Muscle of arm (tissue), 12 donors: ENCODE measurements around the gene HELZ2. TPM values are rescaled to one million over a fixed set of nuclear protein-coding genes. Genes with fewer than 3 reads are reported as not detected.

ENCODE experiments used
- DNase-seq: peaks from one replicate; pipeline ENCODE4 v3.0.0-alpha.2; 2013
- polyA plus RNA-seq, 12 donors: library from polyadenylated mRNA; unstranded; fragments of 120-200 nt; gene quantifications; one replicate each; pipeline ENCODE4 v1.2.1, GENCODE V29; 2013; ENCODE audit not compliant: insufficient read length in 12 of 12

Gene HELZ2
- polyA plus RNA-seq, 12 donors, result 4.3 to 18.8 (median 6.4) TPM; not detected in 1

- no peak for DNase-seq
These were observed 48.9 kb downstream of the HELZ2 start for GRCh38 chr20:63525185-63525584.

Other genes starting within 250 kb of the HELZ2 start
- 1 to 10 TPM in 6 of 12 donors, under 1 TPM in 4, not detected in 2; 0.22 to 2.5 (median 1.1) TPM for gene CHRNA4, start 212.9 kb downstream of the HELZ2 start, polyA plus RNA-seq
- gene KCNQ2, start 101.6 kb downstream of the HELZ2 start, polyA plus RNA-seq, result 1 to 10 TPM in 11 of 12 donors, not detected in 1; 1.6 to 5.4 (median 2.9) TPM
- 1,000 to 10,000 TPM in 1 of 12 donors, 100 to 1,000 TPM in 11; 241 to 1,389 (median 612) TPM for gene EEF1A2, start 75.2 kb downstream of the HELZ2 start, polyA plus RNA-seq
- 1,000 to 10,000 TPM in 1 of 12 donors, 100 to 1,000 TPM in 11; 125 to 1,559 (median 193) TPM for gene PPDPF, start 53.5 kb downstream of the HELZ2 start, polyA plus RNA-seq
- 1 to 10 TPM in 1 of 12 donors, under 1 TPM in 9, not detected in 2; 0.14 to 1.4 (median 0.35) TPM for gene PTK6, start 36.9 kb downstream of the HELZ2 start, polyA plus RNA-seq
- under 1 TPM in 1 of 12 donors, not detected in 11; 0.08 TPM for gene SRMS, start 26.5 kb downstream of the HELZ2 start, polyA plus RNA-seq
- gene FNDC11, start 20.1 kb downstream of the HELZ2 start, polyA plus RNA-seq, result under 1 TPM in 8 of 12 donors, not detected in 4; 0.07 to 0.81 (median 0.17) TPM
- gene GMEB2, start 52.9 kb upstream of the HELZ2 start, polyA plus RNA-seq, result 10 to 100 TPM in 1 of 12 donors, 1 to 10 TPM in 10, not detected in 1; 5.8 to 11.0 (median 7.1) TPM
- 10 to 100 TPM in 9 of 12 donors, 1 to 10 TPM in 2, not detected in 1; 8.8 to 48.5 (median 11.5) TPM for gene STMN3, start 79.2 kb upstream of the HELZ2 start, polyA plus RNA-seq
- 10 to 100 TPM in 7 of 12 donors, 1 to 10 TPM in 4, not detected in 1; 8.2 to 18.1 (median 10.8) TPM for gene RTEL1, start 84.1 kb upstream of the HELZ2 start, polyA plus RNA-seq
- gene TNFRSF6B, start 122.4 kb upstream of the HELZ2 start, polyA plus RNA-seq, result 1 to 10 TPM in 6 of 12 donors, under 1 TPM in 4, not detected in 2; 0.34 to 5.1 (median 1.3) TPM
- gene ARFRP1, start 133.7 kb upstream of the HELZ2 start, polyA plus RNA-seq, result 10 to 100 TPM in 11 of 12 donors, not detected in 1; 21.0 to 29.5 (median 23.0) TPM
- 10 to 100 TPM in 11 of 12 donors, not detected in 1; 10.3 to 44.2 (median 12.0) TPM for gene ZGPAT, start 133.8 kb upstream of the HELZ2 start, polyA plus RNA-seq
- 10 to 100 TPM in 1 of 12 donors, 1 to 10 TPM in 10, not detected in 1; 1.9 to 11.8 (median 3.6) TPM for gene LIME1, start 162.4 kb upstream of the HELZ2 start, polyA plus RNA-seq
- gene SLC2A4RG, start 165.5 kb upstream of the HELZ2 start, polyA plus RNA-seq, result 100 to 1,000 TPM in 8 of 12 donors, 10 to 100 TPM in 3, not detected in 1; 81.5 to 182 (median 102) TPM